ENCODE measurements around the gene CARNS1. TPM values are rescaled to one million over a fixed set of nuclear protein-coding genes. Genes with fewer than 3 reads are reported as not detected.
"Not testable (repeated sequence)": the region's sequence is repeated elsewhere in the genome, so short reads cannot be mapped to it uniquely, and the experiment has no call there.

CARNS1 gene
- polyA plus RNA-seq, 6 donors from 2014 or later = 0.80 to 2.9 (median 1.7) TPM

- ATAC-seq (ENCODE audit: low read depth in 2 of 2) = no peak
- peaks cover 37 to 60% (median 59%) of the 10 kb centered on the region in 3 donors for H3K4me1 Mint-ChIP-seq
Measured at GRCh38 chr11:67458266-67458665, 42.8 kb downstream of the CARNS1 start.

GRCh38 chr11:67463186-67463585 lies 47.7 kb downstream of the CARNS1 start:
- H3K27me3 Mint-ChIP-seq = no peaks in the 10 kb centered on the region
- H3K27ac Mint-ChIP-seq = peak overlapping the region in 5 of 6 donors; percentile 11 to 95 (median 62)
- DNase-seq (no peak), ATAC-seq (ENCODE audit: low read depth in 2 of 2) (no peak)
- H3K9me3 Mint-ChIP-seq = no peaks in the 10 kb centered on the region
- peaks cover 0 to 7% of the 10 kb centered on the region in 2 donors for H3K36me3 Mint-ChIP-seq
- H3K4me1 Mint-ChIP-seq = peaks cover 43 to 74% (median 69%) of the 10 kb centered on the region in 3 donors
- peak overlapping the region; percentile 35 to 91 (median 65) for H3K4me3 Mint-ChIP-seq

More at GRCh38 chr11:67458266-67458665, 42.8 kb downstream of the CARNS1 start:
- Mint-ChIP-seq H3K27ac (peak overlapping the region in 5 of 6 donors; percentile 10 to 98 (median 83)), H3K9me3 (no peaks in the 10 kb centered on the region), H3K36me3 (peaks cover 0 to 7% of the 10 kb centered on the region in 2 donors), H3K27me3 (no peaks in the 10 kb centered on the region), H3K4me3 (peak overlapping the region in 3 of 8 donors; percentile 59 to 79 (median 61))
- DNase-seq = no peak

GRCh38 chr11:67463680-67464410 lies 48.4 kb downstream of the CARNS1 start:
- H3K27me3 Mint-ChIP-seq = no peaks in the 10 kb centered on the region
- H3K4me1 Mint-ChIP-seq = peaks cover 43 to 71% (median 69%) of the 10 kb centered on the region in 3 donors
- H3K27ac Mint-ChIP-seq = peak overlapping the region in 5 of 6 donors; percentile 11 to 95 (median 91)
- no peak for DNase-seq
- H3K4me3 Mint-ChIP-seq = peak overlapping the region; percentile 88 to 95 (median 92)
- no peaks in the 10 kb centered on the region for H3K9me3 Mint-ChIP-seq
- peaks cover 0 to 7% of the 10 kb centered on the region in 2 donors for H3K36me3 Mint-ChIP-seq
- ATAC-seq (ENCODE audit: low read depth in 2 of 2) = no peak

- Mint-ChIP-seq H3K27me3 (no peaks in the 10 kb centered on the region), H3K4me1 (peaks cover 38 to 67% (median 61%) of the 10 kb centered on the region in 3 donors)
- ATAC-seq (ENCODE audit: low read depth in 2 of 2) = peak; percentile 64 to 69
Measured at GRCh38 chr11:67464411-67465188, 49.1 kb downstream of the CARNS1 start.

GRCh38 chr11:67465189-67465510 lies 49.7 kb downstream of the CARNS1 start:
- Mint-ChIP-seq H3K9me3 (no peaks in the 10 kb centered on the region), H3K36me3 (peaks cover 0 to 5% of the 10 kb centered on the region in 2 donors), H3K27ac (peak overlapping the region; percentile 15 to 94 (median 92)), H3K4me3 (peak overlapping the region; percentile 88 to 95 (median 92)), H3K27me3 (no peaks in the 10 kb centered on the region), H3K4me1 (peaks cover 33 to 67% (median 56%) of the 10 kb centered on the region in 3 donors)
- no peak for DNase-seq
- no peak for ATAC-seq (ENCODE audit: low read depth in 2 of 2)

More at GRCh38 chr11:67464411-67465188, 49.1 kb downstream of the CARNS1 start:
- H3K27ac Mint-ChIP-seq = peak overlapping the region; percentile 82 to 95 (median 93)
- DNase-seq = peak; percentile 91
- peaks cover 0 to 7% of the 10 kb centered on the region in 2 donors for H3K36me3 Mint-ChIP-seq
- no peaks in the 10 kb centered on the region for H3K9me3 Mint-ChIP-seq
- peak overlapping the region; percentile 88 to 95 (median 92) for H3K4me3 Mint-ChIP-seq

GRCh38 chr11:67465530-67465929 lies 50.1 kb downstream of the CARNS1 start:
- DNase-seq; H3K27me3 Mint-ChIP-seq; H3K9me3 Mint-ChIP-seq; H3K36me3 Mint-ChIP-seq; ATAC-seq (ENCODE audit: low read depth in 2 of 2): not testable (repeated sequence)
- Mint-ChIP-seq H3K4me1 (peaks cover 32 to 67% (median 55%) of the 10 kb centered on the region in 3 donors), H3K27ac (peak overlapping the region; percentile 32 to 94 (median 78)), H3K4me3 (peak overlapping the region; percentile 88 to 95 (median 92))

- Mint-ChIP-seq H3K27ac (peak overlapping the region in 1 of 6 donors; percentile 89), H3K4me1 (peaks cover 33 to 62% (median 52%) of the 10 kb centered on the region in 3 donors), H3K4me3 (peak overlapping the region in 6 of 8 donors; percentile 51 to 93 (median 76)), H3K36me3 (no peaks in the 10 kb centered on the region), H3K27me3 (no peaks in the 10 kb centered on the region), H3K9me3 (no peaks in the 10 kb centered on the region)
- ATAC-seq (ENCODE audit: low read depth in 2 of 2) (no peak), DNase-seq (no peak)
Measured at GRCh38 chr11:67466367-67466766, 50.9 kb downstream of the CARNS1 start.

GRCh38 chr11:67466962-67467771 lies 51.7 kb downstream of the CARNS1 start:
- DNase-seq (no peak), ATAC-seq (ENCODE audit: low read depth in 2 of 2) (no peak)
- Mint-ChIP-seq H3K27ac (peak overlapping the region in 5 of 6 donors; percentile 42 to 94 (median 67)), H3K4me1 (peaks cover 39 to 62% (median 60%) of the 10 kb centered on the region in 3 donors), H3K4me3 (peak overlapping the region; percentile 89 to 97 (median 94)), H3K36me3 (no peaks in the 10 kb centered on the region), H3K27me3 (no peaks in the 10 kb centered on the region), H3K9me3 (no peaks in the 10 kb centered on the region)

GRCh38 chr11:67468056-67468455 lies 52.6 kb downstream of the CARNS1 start:
- ATAC-seq (ENCODE audit: low read depth in 2 of 2) (no peak), DNase-seq (no peak)
- Mint-ChIP-seq H3K36me3 (no peaks in the 10 kb centered on the region), H3K27me3 (no peaks in the 10 kb centered on the region), H3K9me3 (no peaks in the 10 kb centered on the region), H3K4me3 (peak overlapping the region; percentile 89 to 97 (median 94)), H3K4me1 (peaks cover 39 to 57% (median 56%) of the 10 kb centered on the region in 3 donors), H3K27ac (peak overlapping the region in 3 of 6 donors; percentile 89 to 94 (median 94))

- Mint-ChIP-seq H3K27ac (peak overlapping the region in 5 of 6 donors; percentile 39 to 94 (median 92)), H3K27me3 (no peaks in the 10 kb centered on the region), H3K9me3 (no peaks in the 10 kb centered on the region), H3K4me1 (peaks cover 39 to 54% (median 53%) of the 10 kb centered on the region in 3 donors), H3K36me3 (no peaks in the 10 kb centered on the region), H3K4me3 (peak overlapping the region; percentile 89 to 97 (median 94))
- DNase-seq = no peak
- ATAC-seq (ENCODE audit: low read depth in 2 of 2) = no peak
Measured at GRCh38 chr11:67468456-67468758, 52.9 kb downstream of the CARNS1 start.

- ATAC-seq (ENCODE audit: low read depth in 2 of 2) (peak; percentile 70 to 73), DNase-seq (peak; percentile 84)
- H3K27ac Mint-ChIP-seq = peak within 1 kb of the TSS; percentile 39 to 94 (median 90)
- peak within 1 kb of the TSS; percentile 89 to 97 (median 94) for H3K4me3 Mint-ChIP-seq
- no peaks in the 10 kb centered on the region for H3K9me3 Mint-ChIP-seq
- H3K27me3 Mint-ChIP-seq = no peaks in the 10 kb centered on the region
- peaks cover 39 to 54% (median 49%) of the 10 kb centered on the region in 3 donors for H3K4me1 Mint-ChIP-seq
- H3K36me3 Mint-ChIP-seq = no peaks in the 10 kb centered on the region
Measured at GRCh38 chr11:67468759-67469507, 53.5 kb downstream of the CARNS1 start, which contains the start of gene TMEM134. Gene TMEM134 (minus strand): TSS chr11:67469251. CDS start chr11:67469192, 59 bp downstream.

GRCh38 chr11:67469508-67469811 lies 54.0 kb downstream of the CARNS1 start:
- Mint-ChIP-seq H3K9me3 (no peaks in the 10 kb centered on the region), H3K27ac (peak overlapping the region in 5 of 6 donors; percentile 49 to 89 (median 70))

More at GRCh38 chr11:67469508-67469811, 54.0 kb downstream of the CARNS1 start:
- H3K27me3 Mint-ChIP-seq = no peaks in the 10 kb centered on the region
- peaks cover 39 to 51% (median 44%) of the 10 kb centered on the region in 3 donors for H3K4me1 Mint-ChIP-seq
- no peaks in the 10 kb centered on the region for H3K36me3 Mint-ChIP-seq
- DNase-seq = no peak
- peak overlapping the region; percentile 77 to 97 (median 91) for H3K4me3 Mint-ChIP-seq
- ATAC-seq (ENCODE audit: low read depth in 2 of 2) = no peak

Measured in naive B cell (primary cell).